ENCODE data around the gene ARAP1.

The ARAP1 gene

GRCh38 chr11:72635933-72636332 is 116.3 kb downstream of the ARAP1 start:
- H3K27ac ChIP-seq (ENCODE audit: low read depth, low read length), result peak overlapping the region; percentile 85

GRCh38 chr11:72635309-72635915 is 116.8 kb downstream of the ARAP1 start:
- H3K27ac ChIP-seq (ENCODE audit: low read depth, low read length), result peak overlapping the region; percentile 85
- H3K9me3 ChIP-seq (ENCODE audit: control insufficient read depth in 5 of 5, low read length in 5 of 5), result no peaks in the 10 kb centered on the region
- H3K4me3 ChIP-seq (ENCODE audit: low read depth in 1 of 5, low read length in 5 of 5), result peak overlapping the region in 4 of 5 donors; percentile 6 to 50 (median 42)
- H3K27me3 ChIP-seq (ENCODE audit: control insufficient read depth in 5 of 5, insufficient read depth in 4 of 5, low read length in 5 of 5), result peaks cover 12 to 30% (median 25%) of the 10 kb centered on the region in 5 donors
- H3K4me1 ChIP-seq (ENCODE audit: control insufficient read depth in 5 of 5, insufficient read depth in 5 of 5, low read length in 5 of 5), result peaks cover 0 to 91% (median 60%) of the 10 kb centered on the region in 5 donors
- H3K9ac ChIP-seq (ENCODE audit: low read length in 5 of 5), result peak overlapping the region in 1 of 5 donors; percentile 18
- H3K36me3 ChIP-seq (ENCODE audit: control insufficient read depth in 5 of 5, insufficient read depth in 5 of 5, low read length in 5 of 5), result no peaks in the 10 kb centered on the region

More at GRCh38 chr11:72635933-72636332, 116.3 kb downstream of the ARAP1 start:
- no peak overlapping the region for H3K9ac ChIP-seq (ENCODE audit: low read length in 5 of 5)
- H3K36me3 ChIP-seq (ENCODE audit: control insufficient read depth in 5 of 5, insufficient read depth in 5 of 5, low read length in 5 of 5), result no peaks in the 10 kb centered on the region
- H3K4me3 ChIP-seq (ENCODE audit: low read depth in 1 of 5, low read length in 5 of 5), result peak overlapping the region in 3 of 5 donors; percentile 38 to 50 (median 45)
- peaks cover 0 to 86% (median 60%) of the 10 kb centered on the region in 5 donors for H3K4me1 ChIP-seq (ENCODE audit: control insufficient read depth in 5 of 5, insufficient read depth in 5 of 5, low read length in 5 of 5)
- no peaks in the 10 kb centered on the region for H3K9me3 ChIP-seq (ENCODE audit: control insufficient read depth in 5 of 5, low read length in 5 of 5)
- H3K27me3 ChIP-seq (ENCODE audit: control insufficient read depth in 5 of 5, insufficient read depth in 4 of 5, low read length in 5 of 5), result peaks cover 12 to 35% (median 30%) of the 10 kb centered on the region in 5 donors
